Ovary (tissue), 9 donors: ENCODE results near the gene PDK1. TPM values are rescaled to one million over a fixed set of nuclear protein-coding genes. Genes with fewer than 3 reads are reported as not detected.
"Not testable (repeated sequence)": the region's sequence is repeated elsewhere in the genome, so short reads cannot be mapped to it uniquely, and the experiment has no call there.

Experiments
- DNase-seq, 5 donors: peaks; one replicate each; pipeline ENCODE4 v3.0.0-alpha.2; 2019 to 2020
- H3K27ac ChIP-seq, 2 donors: fragments of 200-600 bp; one replicate each; pipeline versions ENCODE4 v1.5.1 to v1.8.0; 2019 to 2022
- H3K27me3 ChIP-seq: fragments of 200-600 bp; one replicate; pipeline ENCODE4 v1.8.0; 2022
- H3K36me3 ChIP-seq: fragments of 200-600 bp; sonication (generic); one replicate; pipeline ENCODE4 v1.5.1; 2019
- H3K4me1 ChIP-seq: one replicate; pipeline ENCODE4 v1.8.1; 2013; ENCODE audit warnings: mild to moderate bottlenecking, moderate library complexity; ENCODE audit not compliant: insufficient read depth
- H3K4me3 ChIP-seq: fragments of 200-600 bp; sonication (generic); one replicate; pipeline ENCODE4 v1.5.1; 2017
- H3K9me3 ChIP-seq, 2 donors: fragments of 200-600 bp in 1 of 2; sonication (generic) in 1 of 2; one replicate each; pipeline versions ENCODE4 v1.5.1 to v1.8.1; 2013 to 2019; ENCODE audit warnings: mild to moderate bottlenecking in 1 of 2, moderate library complexity in 1 of 2
- CTCF ChIP-seq, 3 donors: fragments of 450-650 bp in 2 of 3; fragments of 200-600 bp in 1 of 3; IDR thresholded peaks; one replicate each; pipeline versions ENCODE4 v1.5.1 to v1.8.0; 2016 to 2022; ENCODE audit warnings: antibody characterized with exemption in 3 of 3, mild to moderate bottlenecking in 1 of 3
- EP300 ChIP-seq: sonication (generic); formaldehyde crosslinking; IDR thresholded peaks from one replicate; pipeline ENCODE4 v1.6.1; 2017; ENCODE audit warnings: antibody characterized with exemption
- POLR2A ChIP-seq: fragments of 450-650 bp; IDR thresholded peaks from one replicate; pipeline ENCODE4 v1.6.1; 2017; ENCODE audit warnings: antibody characterized with exemption, mild to moderate bottlenecking, moderate library complexity
- WGBS, 3 donors: extraction: QIAGEN DNeasy Blood & Tissue Kit in 1 of 3; methylation state at CpG; one replicate each; pipeline versions ENCODE4 v1.1.5 to v1.1.7; 2013 to 2017; 5-methylcytosine and 5-hydroxymethylcytosine counted together
- intact Hi-C, 4 donors: fragments of 100-400 bp; cut with DNase I; formaldehyde crosslinking; loops; one replicate each; pipeline versions ENCODE4 v1.11.0 to v1.15.1; 2022 to 2023
- polyA plus RNA-seq, 2 donors: library from polyadenylated mRNA; stranded (reverse); fragments of 200-250 nt in 1 of 2; fragments of 350-450 nt in 1 of 2; fragmentation: Illumina TruSeq in 1 of 2; extraction: RNeasy Lipid Tissue Mini Kit (QIAGEN cat#74804) in 1 of 2; gene quantifications; one replicate each; pipeline ENCODE4 v1.2.3, GENCODE V29; 2013 to 2014
- total RNA-seq, 7 donors: library from RNA; depleted of rRNA in 2 of 7; stranded (reverse); fragments of >200 nt in 2 of 7; fragmentation: NEBNext Ultra II Directional in 3 of 7; extraction: Animal tissue kit (Norgen Biotek cat#: 25700) in 3 of 7; gene quantifications; one replicate each; pipeline versions ENCODE4 v1.1.0 to v1.2.4, GENCODE V29; 2016 to 2023
- donor health status: DM: no; HTN: no; CAD: no; lungs with moderate emphysema.
- donor health status: DM: no; HTN: no; CAD: no.
- donor health status: Bipolar disorder and iron deficiency.
- donor health status: DM: yes; HTN: yes; CAD: no.
- donor health status: DM: no; HTN: no; CAD: no.
- donor health status: DM: yes; HTN: yes; CAD: no.

PDK1 gene
- total and polyA plus RNA-seq, 9 donors = 5.1 to 53.0 (median 20.9) TPM

DNA sequence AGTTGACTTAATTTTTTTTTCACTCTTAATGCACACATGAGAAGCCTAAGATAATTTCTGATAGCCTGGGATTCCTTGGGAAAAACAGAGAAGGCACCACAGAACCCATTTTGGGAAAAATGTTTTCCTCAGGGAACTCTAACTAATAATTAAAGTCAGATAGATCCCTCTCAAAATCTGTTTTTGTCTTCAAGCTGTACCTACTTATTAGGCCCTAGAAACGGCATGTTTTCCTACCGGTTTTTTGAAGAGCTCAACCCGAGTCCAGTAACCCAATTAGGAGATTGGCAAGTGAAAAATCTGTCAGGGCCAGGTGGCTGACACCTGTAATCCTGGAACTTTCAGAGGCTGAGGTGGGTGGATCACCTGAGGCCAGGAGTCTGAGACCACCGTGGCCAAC, 16.1 kb upstream of the PDK1 start:
- no peak for DNase-seq
- Histone ChIP-seq H3K27ac (no peak overlapping the region), H3K9me3 (no peaks in the 10 kb centered on the region), H3K27me3 (no peaks in the 10 kb centered on the region), H3K36me3 (no peaks in the 10 kb centered on the region), H3K4me1 (no peaks in the 10 kb centered on the region), H3K4me3 (no peak overlapping the region)
- TF ChIP-seq EP300 (no peak), POLR2A (no peak), CTCF (IDR thresholded peaks at IDR 0.05) (no peak)
- 66 to 80% (median 77%) methylated on average over 4 of the region's 4 CpGs for WGBS, 3 donors
- intact Hi-C loops = no loop called here

DNA sequence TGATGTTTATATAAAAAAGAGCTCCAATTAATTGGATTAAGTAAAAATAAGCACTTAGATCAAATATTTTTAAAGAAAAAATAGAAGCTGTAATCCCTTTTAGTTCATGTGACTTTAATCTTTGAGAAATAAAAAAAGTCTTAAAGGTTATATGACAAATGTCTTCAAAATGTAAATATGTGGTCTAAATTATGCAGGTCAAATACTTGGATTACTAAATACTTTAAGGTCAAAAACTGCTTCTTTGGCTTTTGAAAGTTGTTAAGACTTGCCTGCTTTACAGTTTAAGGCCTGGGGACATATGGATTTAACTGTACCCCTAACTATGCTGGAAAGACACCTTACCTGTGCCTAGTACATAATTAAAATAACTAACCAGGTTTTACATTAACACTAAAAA, 15.5 kb upstream of the PDK1 start:
- DNase-seq = no peak
- no peaks in the 10 kb centered on the region for H3K9me3 ChIP-seq
- H3K27me3 ChIP-seq = no peaks in the 10 kb centered on the region
- H3K4me1 ChIP-seq = no peaks in the 10 kb centered on the region
- H3K4me3 ChIP-seq = no peak overlapping the region
- TF ChIP-seq EP300 (no peak), POLR2A (no peak), CTCF (IDR thresholded peaks at IDR 0.05) (no peak)
- intact Hi-C loops = no loop called here
- H3K36me3 ChIP-seq = no peaks in the 10 kb centered on the region
- no peak overlapping the region for H3K27ac ChIP-seq

DNA sequence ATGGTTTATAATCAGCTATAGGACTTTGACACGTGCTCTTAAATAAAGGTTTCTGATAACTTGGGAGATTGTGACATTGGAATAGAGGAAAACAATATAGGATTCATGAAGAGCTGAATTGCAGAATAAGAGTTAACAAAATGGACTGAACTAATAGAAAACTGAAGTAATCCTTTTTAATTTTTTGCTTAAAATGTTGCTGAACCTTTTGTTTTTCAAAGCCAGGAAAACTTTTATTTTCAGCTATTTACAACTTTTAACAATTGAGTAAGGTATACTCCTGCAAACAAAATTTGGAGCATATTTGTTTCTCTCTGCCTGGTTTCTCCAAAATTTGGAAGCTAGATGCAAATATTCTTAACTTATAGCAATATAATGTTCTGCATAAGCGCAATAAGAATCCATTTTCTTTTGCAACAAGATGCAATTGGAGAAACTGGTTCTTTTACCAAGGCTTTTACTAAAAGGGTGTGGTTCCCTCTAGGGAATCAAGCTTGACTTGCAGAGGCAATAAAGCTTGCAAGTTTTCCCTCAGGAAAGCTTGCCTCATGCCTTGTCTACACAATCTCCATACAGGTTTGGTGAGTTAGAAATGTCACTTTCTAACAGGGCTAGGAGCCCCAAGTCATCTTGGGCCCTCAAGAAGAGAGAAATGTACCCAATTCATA, 10.3 kb upstream of the PDK1 start:
- Histone ChIP-seq H3K4me1 (no peaks in the 10 kb centered on the region), H3K9me3 (peaks cover 0 to 4% of the 10 kb centered on the region in 2 donors), H3K27me3 (no peaks in the 10 kb centered on the region), H3K4me3 (no peak overlapping the region), H3K36me3 (no peaks in the 10 kb centered on the region), H3K27ac (no peak overlapping the region)
- WGBS, 3 donors = 70 to 92% (median 71%) methylated on average over 2 of the region's 2 CpGs
- DNase-seq = no peak
- TF ChIP-seq POLR2A (no peak), CTCF (IDR thresholded peaks at IDR 0.05) (no peak), EP300 (no peak)
- intact Hi-C loops = no loop called here

- Histone ChIP-seq H3K9me3 (peaks cover 0 to 4% of the 10 kb centered on the region in 2 donors), H3K27me3 (no peaks in the 10 kb centered on the region), H3K36me3 (no peaks in the 10 kb centered on the region), H3K27ac (no peak overlapping the region), H3K4me3 (no peak overlapping the region), H3K4me1 (no peaks in the 10 kb centered on the region)
- no peak for DNase-seq
- no peak for TF ChIP-seq CTCF (IDR thresholded peaks at IDR 0.05)
- TF ChIP-seq POLR2A = no peak
- TF ChIP-seq EP300 = no peak
- WGBS, 3 donors = 94 to 100% (median 98%) methylated on average over 1 of the region's 1 CpG
- intact Hi-C loops = no loop called here
These were observed 6.8 kb upstream of the PDK1 start for GRCh38 chr2:172549131-172549530.

GRCh38 chr2:172549802-172550201, 6.1 kb upstream of the PDK1 start:
- DNase-seq, H3K27me3 ChIP-seq, H3K36me3 ChIP-seq, H3K4me1 ChIP-seq, H3K4me3 ChIP-seq, H3K9me3 ChIP-seq, intact Hi-C loops, H3K27ac ChIP-seq: not testable (repeated sequence)
- WGBS, 3 donors = 59 to 67% (median 63%) methylated on average over 1 of the region's 1 CpG
